ENCODE measurements around the gene CKAP4. TPM values are rescaled to one million over a fixed set of nuclear protein-coding genes. Genes with fewer than 3 reads are reported as not detected.

The CKAP4 gene
- total RNA-seq, 4 donors from 2014 or later = 30.6 to 41.4 (median 36.2) TPM

DNA sequence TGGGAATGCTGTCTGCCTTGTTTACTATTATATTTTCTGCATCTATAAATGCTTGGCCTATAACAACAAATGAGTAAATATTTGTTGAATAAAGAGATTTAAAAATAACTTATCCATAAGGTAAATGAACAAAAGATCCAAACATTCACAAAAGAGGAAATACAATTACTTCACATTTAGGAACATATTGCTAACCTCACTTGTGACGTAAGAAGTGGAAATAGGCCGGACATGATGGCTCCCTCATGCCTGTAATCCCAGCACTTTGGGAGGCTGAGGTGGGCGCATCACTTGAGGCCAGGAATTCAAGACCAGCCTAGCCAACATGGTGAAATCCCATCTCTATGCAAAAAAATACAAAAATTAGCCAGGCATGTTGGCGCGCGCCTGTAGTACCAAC lies 25.7 kb upstream of the CKAP4 start:
- H3K27ac ChIP-seq = peak overlapping the region in 1 of 4 donors; percentile 77

DNA sequence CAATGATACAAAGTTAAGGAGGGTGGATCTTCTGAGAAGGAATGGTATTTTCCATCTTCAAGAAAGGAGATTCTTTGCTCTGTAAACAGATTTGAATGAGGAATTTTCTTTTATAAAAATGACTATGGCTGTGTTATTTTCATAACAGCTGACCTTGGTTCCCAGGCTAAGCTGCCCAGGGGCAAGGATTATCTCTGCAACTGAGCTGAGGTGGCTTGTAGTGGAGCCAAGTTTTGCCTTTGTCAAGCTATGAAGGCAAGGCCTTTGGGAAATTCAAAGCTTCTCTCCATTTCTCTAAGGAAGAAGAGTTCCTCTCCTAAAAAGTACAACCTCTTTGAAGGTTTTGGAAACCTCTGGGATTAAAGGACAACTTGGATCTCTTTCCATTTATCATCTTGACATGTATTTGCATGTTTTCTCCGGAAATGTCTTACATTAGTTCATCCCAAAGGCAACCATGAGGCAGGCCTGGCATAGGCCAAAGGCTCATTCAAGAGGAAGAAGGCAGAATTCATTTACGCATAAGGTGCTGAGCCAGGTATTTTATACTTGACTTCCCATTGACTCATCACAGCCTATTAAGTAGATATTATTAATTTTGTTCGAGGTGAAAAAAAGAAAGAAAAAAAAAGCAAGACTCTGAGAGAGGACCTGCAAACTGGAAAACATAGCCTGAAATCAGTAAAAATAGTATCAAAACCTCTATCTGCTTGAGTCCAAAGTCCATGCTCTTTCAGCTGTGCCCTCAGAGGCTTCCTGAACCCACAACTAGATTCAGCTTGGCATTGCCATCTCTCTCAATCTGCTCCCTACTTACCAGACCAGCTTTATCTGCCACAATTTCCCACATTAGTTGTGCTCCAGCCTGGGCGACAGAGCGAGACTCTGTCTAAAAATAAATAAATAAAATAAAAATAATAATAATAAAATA lies 24.0 kb upstream of the CKAP4 start:
- H3K9me3 ChIP-seq = no peaks in the 10 kb centered on the region
- DNase-seq = no peak
- TF ChIP-seq POLR2AphosphoS5 (IDR thresholded peaks at IDR 0.05) (no peak), POLR2A (IDR thresholded peaks at IDR 0.05) (no peak), EP300 (IDR thresholded peaks at IDR 0.05; ENCODE audit: low read depth) (no peak)
- TF ChIP-seq, protein P1, sequence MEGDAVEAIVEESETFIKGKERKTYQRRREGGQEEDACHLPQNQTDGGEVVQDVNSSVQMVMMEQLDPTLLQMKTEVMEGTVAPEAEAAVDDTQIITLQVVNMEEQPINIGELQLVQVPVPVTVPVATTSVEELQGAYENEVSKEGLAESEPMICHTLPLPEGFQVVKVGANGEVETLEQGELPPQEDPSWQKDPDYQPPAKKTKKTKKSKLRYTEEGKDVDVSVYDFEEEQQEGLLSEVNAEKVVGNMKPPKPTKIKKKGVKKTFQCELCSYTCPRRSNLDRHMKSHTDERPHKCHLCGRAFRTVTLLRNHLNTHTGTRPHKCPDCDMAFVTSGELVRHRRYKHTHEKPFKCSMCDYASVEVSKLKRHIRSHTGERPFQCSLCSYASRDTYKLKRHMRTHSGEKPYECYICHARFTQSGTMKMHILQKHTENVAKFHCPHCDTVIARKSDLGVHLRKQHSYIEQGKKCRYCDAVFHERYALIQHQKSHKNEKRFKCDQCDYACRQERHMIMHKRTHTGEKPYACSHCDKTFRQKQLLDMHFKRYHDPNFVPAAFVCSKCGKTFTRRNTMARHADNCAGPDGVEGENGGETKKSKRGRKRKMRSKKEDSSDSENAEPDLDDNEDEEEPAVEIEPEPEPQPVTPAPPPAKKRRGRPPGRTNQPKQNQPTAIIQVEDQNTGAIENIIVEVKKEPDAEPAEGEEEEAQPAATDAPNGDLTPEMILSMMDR (IDR thresholded peaks at IDR 0.05) = no peak
- intact Hi-C loops (cut with DNase I; ENCODE audit: low total_unique reads) = no loop called here
- H3K4me1 ChIP-seq = peaks cover 4 to 21% (median 13%) of the 10 kb centered on the region in 4 donors
- no peaks in the 10 kb centered on the region for H3K27me3 ChIP-seq
- no peak overlapping the region for H3K27ac ChIP-seq
- no peak overlapping the region for H3K4me3 ChIP-seq
- in situ Hi-C loops (cut with MboI; ENCODE audit: low pct_ligation_motif_present in 1 of 4, low pct_unique_long_range_greater_than_20kb in 1 of 4, low sequenced_read_pairs in 3 of 4) = no loop called here
- H3K36me3 ChIP-seq = no peaks in the 10 kb centered on the region
- WGBS, 2 donors (ENCODE audit: low coverage in 1 of 2) = 84 to 92% methylated on average over 2 to 5 of the region's 5 CpGs

More for the DNA sequence above, 25.7 kb upstream of the CKAP4 start:
- Histone ChIP-seq H3K27me3 (no peaks in the 10 kb centered on the region), H3K36me3 (no peaks in the 10 kb centered on the region), H3K4me3 (no peak overlapping the region), H3K9me3 (no peaks in the 10 kb centered on the region), H3K4me1 (peaks cover 4 to 30% (median 13%) of the 10 kb centered on the region in 4 donors)
- TF ChIP-seq, protein P1 (IDR thresholded peaks at IDR 0.05) = no peak
- no peak for TF ChIP-seq POLR2AphosphoS5 (IDR thresholded peaks at IDR 0.05)
- in situ Hi-C loops (cut with MboI; ENCODE audit: low pct_ligation_motif_present in 1 of 4, low pct_unique_long_range_greater_than_20kb in 1 of 4, low sequenced_read_pairs in 3 of 4) = no loop called here
- intact Hi-C loops (cut with DNase I; ENCODE audit: low total_unique reads) = no loop called here
- WGBS, 2 donors (ENCODE audit: low coverage in 1 of 2) = 89 to 95% methylated on average over 6 of the region's 6 CpGs
- no peak for DNase-seq

DNA sequence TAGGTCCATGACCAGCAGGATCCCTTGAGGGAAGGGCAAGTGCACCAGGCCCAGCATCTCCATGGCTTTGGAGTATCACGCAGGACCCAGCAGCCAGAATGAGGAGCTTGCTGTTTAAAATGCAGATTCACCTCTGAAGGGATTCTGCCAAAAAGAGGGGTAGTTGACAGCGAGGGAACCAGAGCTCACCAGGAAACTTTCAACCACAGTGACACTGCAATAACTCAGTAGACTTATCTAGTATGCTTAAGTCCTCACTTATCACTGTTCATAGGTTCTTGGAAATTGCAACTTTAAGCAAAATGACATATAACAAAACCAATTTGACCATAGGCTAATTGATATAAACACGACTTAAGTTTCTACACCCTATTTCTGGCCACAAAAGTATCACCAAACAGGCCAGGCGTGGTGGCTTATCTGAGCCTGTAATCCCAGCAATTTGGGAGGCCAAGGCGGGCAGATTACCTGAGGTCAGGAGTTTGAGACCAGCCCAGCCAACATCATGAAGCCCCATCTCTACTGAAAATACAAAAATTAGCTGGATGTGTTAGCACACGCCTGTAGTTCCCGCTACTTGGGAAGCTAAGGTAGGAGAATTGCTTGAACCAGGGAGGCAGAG lies 21.4 kb upstream of the CKAP4 start:
- intact Hi-C loops (cut with DNase I; ENCODE audit: low total_unique reads) (no loop called here), in situ Hi-C loops (cut with MboI; ENCODE audit: low pct_ligation_motif_present in 1 of 4, low pct_unique_long_range_greater_than_20kb in 1 of 4, low sequenced_read_pairs in 3 of 4) (no loop called here)
- no peaks in the 10 kb centered on the region for H3K9me3 ChIP-seq
- TF ChIP-seq EP300 (IDR thresholded peaks at IDR 0.05; ENCODE audit: low read depth) (no peak), POLR2AphosphoS5 (IDR thresholded peaks at IDR 0.05) (no peak), POLR2A (IDR thresholded peaks at IDR 0.05) (no peak)
- TF ChIP-seq, protein P1 (IDR thresholded peaks at IDR 0.05) = no peak
- no peaks in the 10 kb centered on the region for H3K36me3 ChIP-seq
- H3K27me3 ChIP-seq = no peaks in the 10 kb centered on the region
- no peak for DNase-seq
- H3K4me1 ChIP-seq = peaks cover 0 to 5% (median 2%) of the 10 kb centered on the region in 4 donors
- H3K27ac ChIP-seq = no peak overlapping the region
- H3K4me3 ChIP-seq = no peak overlapping the region
- WGBS, 2 donors (ENCODE audit: low coverage in 1 of 2) = 81 to 84% methylated on average over 6 to 7 of the region's 7 CpGs

DNA sequence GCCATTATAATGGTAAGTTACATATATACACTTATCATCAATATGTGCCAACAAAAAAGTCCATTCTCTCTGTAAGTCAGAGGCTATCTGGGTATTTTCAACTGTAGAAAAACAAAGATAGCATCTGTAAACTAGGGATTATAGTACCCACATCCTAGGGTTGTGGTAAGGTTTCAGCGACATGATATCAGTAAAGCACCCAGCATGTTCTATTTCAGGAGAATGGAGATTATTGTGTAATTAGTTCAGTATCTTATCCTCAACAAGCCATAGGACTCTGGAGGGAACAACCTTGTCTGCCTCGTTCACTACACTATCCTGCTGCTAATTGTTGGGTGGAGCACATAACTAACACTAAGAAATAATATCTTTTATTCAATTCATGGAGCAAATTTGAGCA lies 19.7 kb upstream of the CKAP4 start:
- Histone ChIP-seq H3K27ac (no peak overlapping the region), H3K36me3 (no peaks in the 10 kb centered on the region), H3K9me3 (no peaks in the 10 kb centered on the region), H3K4me1 (no peaks in the 10 kb centered on the region), H3K27me3 (no peaks in the 10 kb centered on the region), H3K4me3 (no peak overlapping the region)
- 71 to 93% methylated on average over 2 of the region's 2 CpGs for WGBS, 2 donors (ENCODE audit: low coverage in 1 of 2)
- TF ChIP-seq, protein P1 (IDR thresholded peaks at IDR 0.05) = no peak
- TF ChIP-seq POLR2AphosphoS5 (IDR thresholded peaks at IDR 0.05) (no peak), EP300 (IDR thresholded peaks at IDR 0.05; ENCODE audit: low read depth) (no peak), POLR2A (IDR thresholded peaks at IDR 0.05) (no peak)
- intact Hi-C loops (cut with DNase I; ENCODE audit: low total_unique reads) (no loop called here), in situ Hi-C loops (cut with MboI; ENCODE audit: low pct_ligation_motif_present in 1 of 4, low pct_unique_long_range_greater_than_20kb in 1 of 4, low sequenced_read_pairs in 3 of 4) (no loop called here)
- no peak for DNase-seq

Data from transverse colon (tissue), 4 donors.